Epithelial cell of esophagus (primary cell): ENCODE data around the gene FSTL4.

Source experiments
- DNase-seq: peaks from one replicate; pipeline ENCODE4 v3.0.0; 2010; ENCODE audit warnings: low read depth
- H3K4me3 ChIP-seq: 2 replicates; pipeline ENCODE4 v1.5.1; 2011; ENCODE audit warnings: mild to moderate bottlenecking, low read length, control low read depth
- TF ChIP-seq, protein P1 (sequence below): IDR thresholded peaks from 2 replicates; pipeline ENCODE4 v1.5.1; 2011; ENCODE audit warnings: low read depth, mild to moderate bottlenecking, low read length, control low read depth, inconsistent platforms; ENCODE audit not compliant: insufficient read depth; ENCODE audit errors: missing control alignments

Gene FSTL4

GRCh38 chr5:133499895-133500294, 112.4 kb downstream of the FSTL4 start:
- H3K4me3 ChIP-seq, result no peak overlapping the region
- TF ChIP-seq, protein P1, sequence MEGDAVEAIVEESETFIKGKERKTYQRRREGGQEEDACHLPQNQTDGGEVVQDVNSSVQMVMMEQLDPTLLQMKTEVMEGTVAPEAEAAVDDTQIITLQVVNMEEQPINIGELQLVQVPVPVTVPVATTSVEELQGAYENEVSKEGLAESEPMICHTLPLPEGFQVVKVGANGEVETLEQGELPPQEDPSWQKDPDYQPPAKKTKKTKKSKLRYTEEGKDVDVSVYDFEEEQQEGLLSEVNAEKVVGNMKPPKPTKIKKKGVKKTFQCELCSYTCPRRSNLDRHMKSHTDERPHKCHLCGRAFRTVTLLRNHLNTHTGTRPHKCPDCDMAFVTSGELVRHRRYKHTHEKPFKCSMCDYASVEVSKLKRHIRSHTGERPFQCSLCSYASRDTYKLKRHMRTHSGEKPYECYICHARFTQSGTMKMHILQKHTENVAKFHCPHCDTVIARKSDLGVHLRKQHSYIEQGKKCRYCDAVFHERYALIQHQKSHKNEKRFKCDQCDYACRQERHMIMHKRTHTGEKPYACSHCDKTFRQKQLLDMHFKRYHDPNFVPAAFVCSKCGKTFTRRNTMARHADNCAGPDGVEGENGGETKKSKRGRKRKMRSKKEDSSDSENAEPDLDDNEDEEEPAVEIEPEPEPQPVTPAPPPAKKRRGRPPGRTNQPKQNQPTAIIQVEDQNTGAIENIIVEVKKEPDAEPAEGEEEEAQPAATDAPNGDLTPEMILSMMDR, result no peak
- no peak for DNase-seq

DNA sequence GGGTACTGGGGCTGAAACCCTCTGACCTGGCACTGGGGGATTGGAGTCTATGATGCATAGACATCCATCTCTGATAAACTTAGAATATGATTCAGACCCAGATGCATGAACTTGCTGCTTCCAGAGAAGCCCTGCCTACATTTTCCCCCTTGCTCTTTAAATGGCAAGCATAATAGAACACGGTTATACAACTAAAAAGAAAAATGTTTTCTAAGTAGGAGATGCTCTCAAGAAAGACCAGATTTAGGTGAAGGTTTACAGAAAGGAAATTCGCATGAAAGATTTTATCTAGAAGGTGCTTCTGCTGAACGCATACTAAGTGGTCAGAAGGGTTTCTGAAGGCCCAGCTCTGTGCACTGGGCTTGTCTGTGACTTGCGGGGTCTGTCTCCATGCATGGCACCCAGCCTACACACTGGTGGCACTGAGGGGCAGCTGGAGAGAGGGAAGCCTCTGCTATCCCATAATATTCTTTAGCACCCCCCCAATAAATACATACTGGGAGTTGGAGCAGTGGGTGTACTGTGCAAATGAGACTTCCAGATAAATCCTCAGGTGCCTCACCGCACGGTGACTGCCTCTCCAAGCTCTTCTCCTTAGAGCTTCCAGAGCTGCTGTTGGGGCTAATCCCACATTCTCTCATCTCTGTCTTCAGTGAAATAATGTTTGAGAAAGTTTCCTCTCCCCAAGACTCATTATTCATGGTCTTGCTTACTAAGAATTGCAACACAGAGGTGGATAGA, 114.6 kb downstream of the FSTL4 start:
- no peak for DNase-seq
- TF ChIP-seq, protein P1, result no peak
- H3K4me3 ChIP-seq, result no peak overlapping the region

- no peak overlapping the region for H3K4me3 ChIP-seq
- DNase-seq, result no peak
- TF ChIP-seq, protein P1, result no peak
Observed at GRCh38 chr5:133496631-133497030, 115.7 kb downstream of the FSTL4 start.

DNA sequence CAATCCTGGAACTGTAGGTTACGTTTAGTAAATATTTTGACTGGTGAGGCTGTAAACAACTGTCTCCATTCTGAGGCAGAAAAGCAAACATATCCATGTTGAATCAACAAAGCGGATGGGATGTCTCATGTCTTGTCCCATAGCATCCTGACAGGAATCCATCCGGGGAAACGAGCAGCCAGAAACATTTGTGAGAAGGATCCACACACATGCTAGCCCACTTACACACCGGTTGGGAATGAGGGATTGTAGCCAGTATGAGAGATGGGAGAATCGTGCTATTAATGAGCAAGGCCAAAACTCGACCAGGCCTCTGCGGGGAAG, 117.5 kb downstream of the FSTL4 start:
- H3K4me3 ChIP-seq, result no peak overlapping the region
- TF ChIP-seq, protein P1, result no peak
- no peak for DNase-seq

DNA sequence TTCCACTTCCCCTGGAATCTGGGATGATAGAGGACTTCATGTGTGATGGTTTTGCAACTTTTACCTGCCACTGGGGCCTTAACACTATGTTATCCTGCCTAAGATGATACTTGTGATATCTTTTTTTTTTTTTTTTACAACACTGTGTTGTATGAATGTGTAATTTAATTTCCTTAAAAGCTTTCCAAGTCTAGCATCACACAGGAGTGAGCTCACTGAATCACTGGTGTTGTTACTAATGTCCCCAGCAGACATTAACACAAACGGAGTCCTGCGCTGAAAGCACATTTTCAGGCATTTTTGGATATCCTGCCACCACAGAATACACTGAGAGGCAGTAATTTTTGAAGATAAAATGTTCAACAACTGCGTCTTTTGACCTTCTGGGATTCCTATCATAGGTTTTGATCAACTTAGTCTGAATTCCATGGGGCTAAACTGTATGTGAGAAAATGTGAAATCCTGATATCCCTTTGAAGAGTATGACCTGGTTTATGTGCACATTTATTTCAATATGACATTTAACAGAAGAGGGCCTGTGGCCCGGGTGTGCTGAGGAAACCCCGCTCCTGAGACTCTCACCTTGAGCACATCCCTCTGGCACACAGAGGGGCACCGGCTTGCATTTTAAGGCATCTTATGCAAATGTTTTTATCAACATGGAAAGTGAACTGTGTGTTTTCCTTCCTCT, 118.0 kb downstream of the FSTL4 start:
- TF ChIP-seq, protein P1, result no peak
- no peak overlapping the region for H3K4me3 ChIP-seq
- DNase-seq, result no peak

GRCh38 chr5:133489632-133490031, 122.7 kb downstream of the FSTL4 start:
- TF ChIP-seq, protein P1, result peak; percentile 46
- no peak overlapping the region for H3K4me3 ChIP-seq
- DNase-seq, result peak; percentile 53
